Fibroblast of peridontal ligament (primary cell): ENCODE measurements around the gene RIN1.
"Not testable (repeated sequence)": the region's sequence is repeated elsewhere in the genome, so short reads cannot be mapped to it uniquely, and the experiment has no call there.

Source experiments
- DNase-seq: peaks from one replicate; pipeline ENCODE4 v3.0.0-alpha.2; 2010; ENCODE audit errors: extremely low read depth

RIN1 gene

GRCh38 chr11:66334605-66335442 lies 1.4 kb downstream of the RIN1 start:
- DNase-seq, result no peak

DNA sequence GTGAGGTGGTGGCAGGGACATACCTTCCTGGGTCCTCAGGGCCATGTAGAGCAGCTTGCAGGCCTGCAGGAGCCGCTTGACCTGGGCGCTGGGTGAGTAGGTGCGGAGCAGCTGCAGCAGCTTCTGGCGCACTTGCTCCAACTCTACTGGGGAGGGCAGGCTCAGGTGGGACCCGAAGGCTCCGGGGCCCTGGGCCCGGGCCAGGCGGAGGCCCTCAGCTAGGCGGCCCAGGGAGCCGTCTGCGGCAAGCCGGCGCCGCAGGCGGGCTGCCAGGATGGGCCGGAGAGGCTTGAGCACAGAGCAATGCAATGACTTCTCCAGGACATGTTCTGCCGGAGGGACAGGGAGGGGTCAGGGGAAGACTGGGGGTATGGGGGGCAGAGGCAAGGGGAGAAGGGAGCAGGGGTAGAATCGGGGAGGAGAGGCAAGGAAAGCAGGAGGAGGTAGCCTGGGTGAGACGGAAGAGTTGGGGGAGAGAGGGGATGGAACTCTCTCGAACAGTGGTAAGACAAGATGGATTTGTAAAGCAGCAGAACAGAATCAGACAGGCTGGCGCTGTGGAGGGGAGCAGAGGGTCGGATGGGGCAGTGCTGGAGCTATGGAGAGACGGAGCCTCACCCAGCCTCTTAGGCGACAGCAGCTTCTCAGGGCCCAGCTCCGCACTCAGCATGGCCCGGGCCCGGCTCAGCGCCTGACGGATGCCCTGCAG lies 2.2 kb downstream of the RIN1 start:
- DNase-seq, result no peak

- DNase-seq, result no peak
These were observed 2.9 kb downstream of the RIN1 start for GRCh38 chr11:66333220-66333877.

DNA sequence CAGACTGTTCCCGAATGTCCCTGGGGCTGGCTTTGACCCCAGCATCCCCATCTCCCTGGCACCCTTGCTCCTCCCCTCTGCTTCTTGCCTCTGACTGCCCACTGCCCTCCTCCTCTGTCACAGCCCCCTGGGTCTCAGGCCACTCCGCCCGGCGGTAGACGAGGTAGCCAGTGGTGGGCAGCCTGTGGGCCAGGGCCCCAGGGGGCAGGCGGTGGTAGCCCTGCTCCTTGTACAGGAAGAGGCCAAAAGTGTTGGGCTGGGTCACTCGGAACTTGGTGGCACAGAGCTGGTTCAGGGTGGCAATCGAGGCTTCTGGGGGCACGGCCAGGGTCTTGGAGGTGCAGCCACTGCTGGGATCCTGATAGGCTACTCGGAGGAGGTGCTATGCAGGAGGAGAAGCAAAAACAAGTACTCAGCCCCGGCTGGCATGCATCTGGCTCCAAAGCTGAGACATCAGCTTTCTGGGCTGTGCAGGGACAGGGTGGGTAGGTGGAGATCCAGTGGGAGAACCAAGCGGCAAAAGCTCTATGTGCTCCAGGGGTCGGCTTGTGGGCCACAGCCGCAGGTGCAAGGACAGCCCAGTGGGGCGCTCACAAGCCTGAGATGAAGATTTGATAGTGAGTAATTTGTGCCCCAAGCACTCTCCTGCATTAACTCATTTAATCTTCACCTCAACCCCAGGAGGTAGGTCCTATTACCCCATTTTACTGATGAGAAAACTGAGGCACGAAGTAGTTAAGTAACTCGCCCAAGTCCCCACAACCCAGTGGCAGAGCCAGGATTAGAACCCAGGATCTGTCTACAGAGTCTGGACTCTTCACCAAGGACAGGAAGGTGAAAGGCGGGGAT lies 3.6 kb downstream of the RIN1 start:
- DNase-seq, result no peak

DNA sequence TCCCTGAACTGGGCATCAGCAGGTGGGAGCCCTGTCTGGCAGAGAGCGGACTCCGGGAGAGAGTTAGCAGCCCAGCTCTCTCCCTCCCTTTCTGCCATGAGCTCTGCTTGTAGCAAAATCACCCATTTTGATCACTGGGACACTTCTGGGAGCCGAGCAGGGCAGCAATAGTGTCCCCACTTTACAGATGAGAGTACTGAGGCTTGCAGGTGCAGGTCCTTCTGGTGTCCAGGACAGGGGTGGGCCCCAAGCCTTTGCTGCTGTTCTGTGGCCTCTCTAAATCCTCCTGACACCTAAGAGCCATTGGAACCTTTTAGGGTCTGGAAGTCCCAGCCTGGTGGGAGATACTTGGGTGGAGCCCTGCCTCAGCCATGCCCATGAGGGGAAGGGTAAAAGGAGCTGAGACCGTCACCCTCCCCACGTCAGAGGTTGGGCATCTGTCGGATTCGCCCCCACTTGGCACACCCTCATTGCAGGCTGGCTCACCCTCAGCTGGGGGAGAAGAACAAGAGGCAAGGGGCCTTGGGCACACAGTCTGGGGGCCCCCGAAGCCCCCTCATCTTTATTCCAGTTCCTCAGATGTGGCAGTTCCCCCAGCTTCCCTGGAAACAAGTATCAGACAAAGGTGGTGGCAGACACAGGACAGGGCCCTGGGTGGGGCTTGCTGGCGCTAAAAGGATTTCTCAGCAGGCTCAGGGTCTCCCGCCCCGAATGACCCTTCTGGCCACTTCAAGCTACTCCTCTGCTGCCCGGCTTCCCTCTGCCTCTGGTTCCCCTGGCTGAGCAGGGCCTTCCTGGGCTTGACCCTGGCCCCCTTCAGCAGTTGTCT lies 4.5 kb downstream of the RIN1 start:
- DNase-seq, result no peak

DNA sequence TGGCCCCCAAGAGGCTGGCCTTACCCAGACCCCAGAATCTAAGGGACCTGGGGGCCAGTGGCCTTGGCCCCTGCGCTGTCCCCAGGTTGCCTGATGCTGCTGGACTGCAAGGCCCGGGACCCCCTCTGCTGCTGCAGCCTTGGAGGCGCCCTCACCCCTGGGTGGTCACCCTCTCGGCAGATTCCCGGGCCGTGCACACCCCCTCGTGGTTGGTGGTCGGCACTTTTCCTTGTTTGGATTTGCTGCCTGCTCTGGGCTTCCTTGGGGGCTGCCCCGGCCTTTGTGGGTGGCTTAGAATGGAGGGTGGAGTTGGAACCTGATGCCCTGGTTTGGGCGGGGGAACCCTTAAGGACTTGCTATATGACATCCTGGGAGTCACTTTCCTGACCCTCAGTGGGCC lies 5.3 kb downstream of the RIN1 start:
- no peak for DNase-seq

DNA sequence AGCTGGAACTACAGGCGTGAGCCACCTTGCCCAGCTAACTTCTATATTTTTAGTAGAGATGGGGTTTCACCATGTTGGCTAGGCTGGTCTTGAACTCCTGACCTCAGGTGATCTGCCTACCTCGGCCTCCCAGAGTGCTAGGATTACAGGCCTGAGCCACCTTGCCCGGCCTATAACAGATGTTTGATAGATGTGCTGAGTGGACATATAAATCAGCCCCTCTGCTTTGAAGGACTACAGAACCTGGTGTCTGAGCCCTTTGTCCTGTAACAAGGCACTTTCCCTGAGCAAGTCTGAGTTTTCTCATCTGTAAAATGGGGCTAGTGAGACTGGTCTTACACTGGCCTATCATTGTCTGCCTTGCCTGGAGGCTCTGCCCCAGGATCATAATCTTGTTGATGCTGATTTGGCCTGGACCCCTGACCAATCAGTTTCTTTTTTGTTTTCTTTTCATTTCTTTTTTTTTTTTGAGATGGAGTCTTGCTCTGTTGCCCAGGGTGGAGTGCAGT lies 7.0 kb downstream of the RIN1 start:
- DNase-seq, result no peak

GRCh38 chr11:66328302-66329144 lies 7.7 kb downstream of the RIN1 start:
- DNase-seq, result peak; percentile 69

DNA sequence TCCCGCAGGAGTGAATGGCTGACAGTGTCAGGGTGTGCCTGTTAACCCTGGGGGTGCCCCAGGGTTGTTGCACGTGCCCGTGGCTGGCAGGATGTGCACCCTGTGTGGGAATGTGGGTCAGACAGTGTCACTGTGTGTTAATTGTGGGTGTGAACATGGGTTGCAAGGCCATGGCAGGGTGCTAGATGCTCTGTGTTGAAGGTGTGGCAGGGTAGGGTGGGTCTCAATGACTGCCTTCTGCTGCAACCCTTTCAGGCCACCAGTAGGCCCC lies 8.3 kb downstream of the RIN1 start:
- no peak for DNase-seq

DNA sequence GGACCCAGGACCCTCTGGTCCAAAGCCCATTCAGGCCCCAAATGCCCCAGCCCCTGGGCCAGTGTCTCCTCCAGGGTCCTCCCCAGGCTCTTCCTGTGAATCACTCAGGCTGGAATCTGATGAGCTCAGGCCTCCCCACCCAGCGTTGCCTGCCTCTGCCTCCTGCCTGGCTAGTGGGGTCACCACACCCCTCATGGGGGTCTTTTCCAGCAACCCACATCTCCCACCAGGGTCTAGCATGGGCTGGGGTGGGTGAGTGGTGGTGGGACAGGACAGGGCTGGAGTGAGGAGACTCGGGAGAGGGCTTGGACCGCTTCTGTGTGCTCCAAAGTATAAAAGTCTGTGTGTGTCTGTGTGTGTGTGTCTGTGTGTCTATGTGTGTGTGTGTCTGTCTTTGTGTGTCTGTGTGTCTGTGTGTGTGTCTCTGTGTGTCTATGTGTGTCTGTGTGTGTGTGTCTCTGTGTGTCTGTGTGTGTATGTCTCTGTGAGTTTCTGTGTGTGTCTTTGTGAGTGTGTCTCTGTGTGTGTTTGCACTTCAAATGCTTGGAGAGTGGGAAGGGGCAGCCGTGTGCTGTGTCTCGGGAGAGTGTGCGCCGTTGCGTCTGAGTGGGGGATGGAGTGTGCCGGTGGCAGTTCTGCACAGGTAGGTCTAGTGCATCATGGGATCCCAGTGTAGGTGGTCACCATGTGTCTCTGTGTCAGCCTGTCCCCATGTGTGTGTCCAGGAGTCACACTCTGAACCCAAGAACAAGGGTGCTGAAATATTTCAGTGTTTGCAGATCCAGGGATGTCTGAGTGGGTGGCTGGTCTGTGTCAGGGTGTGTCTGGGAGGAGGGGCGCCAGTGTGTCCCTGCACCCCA lies 8.8 kb downstream of the RIN1 start:
- peak; percentile 51 for DNase-seq

GRCh38 chr11:66326261-66327111 lies 9.7 kb downstream of the RIN1 start:
- DNase-seq, result peak; percentile 41

- no peak for DNase-seq
These were observed 11.0 kb downstream of the RIN1 start for GRCh38 chr11:66325263-66325671.

DNA sequence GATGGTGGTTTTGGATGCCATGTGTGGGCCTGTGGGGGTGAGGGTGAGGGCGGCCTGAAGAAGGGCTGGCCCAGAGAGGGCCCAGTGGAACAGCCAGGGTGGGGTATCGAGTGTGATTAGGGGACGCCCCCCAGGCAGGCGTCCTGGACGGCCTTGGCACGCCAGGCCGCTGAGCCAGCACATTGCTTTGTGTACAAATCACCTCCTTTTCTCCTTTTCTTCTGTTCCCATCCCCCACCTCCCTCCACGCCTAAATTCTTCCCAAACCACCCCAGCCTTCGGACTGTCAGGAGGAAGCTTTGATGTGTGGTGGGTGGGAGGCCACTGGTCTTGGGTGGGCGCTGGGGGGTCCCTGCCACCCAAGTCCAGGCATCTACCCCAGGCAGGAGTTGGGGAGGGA lies 11.6 kb downstream of the RIN1 start:
- peak; percentile 36 for DNase-seq

DNA sequence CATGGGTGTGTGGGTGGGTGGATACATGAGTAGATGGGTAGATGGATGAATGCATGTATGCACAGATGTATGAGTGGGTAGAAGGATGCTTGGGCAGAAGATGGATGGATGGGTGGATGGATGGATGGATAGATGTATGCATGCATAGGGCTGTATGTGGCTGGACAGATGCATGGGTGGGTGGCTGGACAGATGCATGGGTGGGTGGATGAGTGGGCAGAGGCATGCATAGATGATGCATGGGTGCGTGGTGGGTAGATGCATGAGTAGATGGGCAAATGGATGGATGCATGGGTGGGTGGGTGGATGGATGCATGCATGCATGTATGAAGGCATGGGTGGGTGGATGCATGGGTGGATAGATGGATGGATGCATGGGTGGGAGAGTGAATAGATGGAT lies 12.6 kb downstream of the RIN1 start:
- no peak for DNase-seq

DNA sequence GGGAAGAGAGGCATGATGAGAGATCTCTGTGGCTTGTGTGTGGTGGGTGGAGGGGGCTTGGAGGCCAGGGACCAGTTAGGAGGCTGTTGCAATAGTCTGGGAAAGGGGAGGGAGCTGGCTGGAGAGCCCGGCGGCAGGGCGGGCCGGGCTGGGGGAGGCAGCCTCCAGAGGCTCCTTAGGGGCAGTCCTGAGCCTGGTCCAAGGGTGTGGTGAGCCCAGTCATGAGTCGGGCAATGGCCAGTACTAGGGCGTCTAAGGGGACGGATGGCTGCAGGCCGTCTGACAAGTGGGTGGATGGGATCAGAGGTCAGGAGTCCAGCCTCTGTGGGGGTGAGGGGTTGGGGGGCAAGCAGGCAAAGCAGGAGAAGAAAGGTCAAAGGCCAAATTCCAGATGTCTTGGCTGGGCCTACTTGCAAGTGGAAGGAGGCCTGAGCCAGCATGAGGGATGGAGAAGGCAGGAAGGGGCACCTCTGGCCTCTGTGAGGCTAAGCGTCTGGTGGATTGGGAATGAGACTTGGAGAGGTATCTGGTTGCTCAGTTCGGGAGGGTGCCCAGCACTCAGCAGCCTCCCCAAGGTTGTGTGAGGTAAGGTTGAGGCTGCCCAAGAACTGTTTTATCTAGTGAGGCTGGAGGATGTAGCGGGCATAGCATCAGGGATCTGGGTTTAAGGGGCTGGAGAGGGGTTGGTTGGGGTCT lies 13.4 kb downstream of the RIN1 start:
- peak; percentile 67 for DNase-seq

DNA sequence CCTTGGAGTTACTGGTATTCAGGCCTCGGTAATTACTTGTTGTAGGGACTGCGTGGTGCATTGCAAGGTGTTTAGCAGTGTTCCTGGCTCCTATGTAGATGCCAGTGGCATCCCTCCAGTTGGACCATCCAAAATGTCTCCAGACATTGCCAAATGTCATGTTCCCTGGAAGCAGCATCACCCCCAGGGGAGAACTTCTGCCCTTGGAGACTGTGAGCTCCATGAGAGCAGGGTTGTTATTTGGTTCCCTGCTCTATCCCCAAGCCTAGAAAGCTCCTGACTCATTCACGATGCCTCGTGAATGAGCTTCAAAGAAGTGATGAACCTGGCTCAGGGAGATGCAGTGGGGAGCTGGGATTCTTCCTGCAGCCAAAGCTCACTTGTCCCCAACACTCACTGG lies 14.6 kb downstream of the RIN1 start:
- no peak for DNase-seq

DNA sequence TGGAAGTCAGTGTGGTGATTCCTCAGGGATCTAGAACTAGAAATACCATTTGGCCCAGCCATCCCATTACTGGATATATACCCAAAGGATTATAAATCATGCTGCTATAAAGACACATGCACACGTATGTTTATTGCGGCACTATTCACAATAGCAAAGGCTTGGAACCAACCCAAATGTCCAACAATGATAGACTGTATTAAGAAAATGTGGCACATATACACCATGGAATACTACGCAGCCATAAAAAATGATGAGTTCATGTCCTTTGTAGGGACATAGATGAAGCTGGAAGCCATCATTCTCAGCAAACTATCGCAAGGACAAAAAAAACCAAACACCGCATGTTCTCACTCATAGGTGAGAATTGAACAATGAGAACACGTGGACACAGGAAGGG lies 15.5 kb downstream of the RIN1 start:
- DNase-seq, result not testable (repeated sequence)
